Uterus (tissue), 4 donors: ENCODE measurements around the gene METTL17. TPM values are rescaled to one million over a fixed set of nuclear protein-coding genes. Genes with fewer than 3 reads are reported as not detected.
"Not testable (repeated sequence)": the region's sequence is repeated elsewhere in the genome, so short reads cannot be mapped to it uniquely, and the experiment has no call there.

Source experiments
- DNase-seq, 2 donors: peaks; one replicate each; pipeline ENCODE4 v3.0.0-alpha.2; 2019 to 2020
- H3K27ac ChIP-seq, 2 donors: fragments of 200-600 bp; sonication (generic); 1 replicate in 1 of 2; 2 replicates in 1 of 2; pipeline ENCODE4 v1.5.1; 2016 to 2018
- H3K27me3 ChIP-seq, 2 donors: fragments of 200-600 bp; sonication (generic); one replicate each; pipeline ENCODE4 v1.5.1; 2018 to 2019; ENCODE audit warnings: control low read depth in 1 of 2
- H3K36me3 ChIP-seq, 2 donors: fragments of 200-600 bp; sonication (generic); one replicate each; pipeline ENCODE4 v1.5.1; 2019; ENCODE audit warnings: control low read depth in 1 of 2
- H3K4me1 ChIP-seq, 2 donors: fragments of 200-600 bp; sonication (generic); one replicate each; pipeline ENCODE4 v1.5.1; 2018 to 2019; ENCODE audit warnings: control low read depth in 1 of 2
- H3K4me3 ChIP-seq, 2 donors: fragments of 200-600 bp; sonication (generic); 1 replicate in 1 of 2; 2 replicates in 1 of 2; pipeline ENCODE4 v1.5.1; 2018 to 2019; ENCODE audit warnings: mild to moderate bottlenecking in 1 of 2
- H3K9me3 ChIP-seq, 2 donors: fragments of 200-600 bp; sonication (generic); one replicate each; pipeline ENCODE4 v1.5.1; 2019; ENCODE audit warnings: control low read depth in 1 of 2
- CTCF ChIP-seq, 4 experiments: fragments of 200-600 bp in 2 of 4; fragments of 450-650 bp in 2 of 4; sonication (generic) in 2 of 4; IDR thresholded peaks; one replicate each; pipeline ENCODE4 v1.5.1; 2016 to 2019; ENCODE audit warnings: antibody characterized with exemption in 4 of 4, mild to moderate bottlenecking in 2 of 4, moderate library complexity in 1 of 4
- POLR2A ChIP-seq, 2 donors: fragments of 450-650 bp; IDR thresholded peaks; one replicate each; pipeline ENCODE4 v1.6.1; 2016; ENCODE audit warnings: antibody characterized with exemption in 2 of 2, mild to moderate bottlenecking in 1 of 2, moderate library complexity in 1 of 2
- intact Hi-C: fragments of 100-400 bp; cut with DNase I; formaldehyde crosslinking; loops from one replicate; pipeline ENCODE4 v1.15.1; 2023; ENCODE audit warnings: low total_unique reads
- total RNA-seq, 4 donors: library from RNA; depleted of rRNA in 3 of 4; stranded (reverse); fragments of >200 nt in 3 of 4; gene quantifications; one replicate each; pipeline versions ENCODE4 v1.1.0 to v1.2.4, GENCODE V29; 2014 to 2023
- donor health status: DM: yes; HTN: yes; CAD: no.

Gene METTL17
- total RNA-seq, 4 donors from 2014 or later, result 46.6 to 73.5 (median 65.9) TPM

- intact Hi-C loops, result no loop called here
- Histone ChIP-seq H3K4me1 (no peaks in the 10 kb centered on the region), H3K27ac (no peak overlapping the region), H3K9me3 (no peaks in the 10 kb centered on the region), H3K27me3 (no peaks in the 10 kb centered on the region), H3K36me3 (no peaks in the 10 kb centered on the region), H3K4me3 (no peak overlapping the region)
- no peak for DNase-seq
- TF ChIP-seq CTCF (IDR thresholded peaks at IDR 0.05) (no peak), POLR2A (IDR thresholded peaks at IDR 0.05) (no peak)
These were observed 14.1 kb downstream of the METTL17 start for GRCh38 chr14:21003788-21004346.

GRCh38 chr14:21009721-21010120 is 19.9 kb downstream of the METTL17 start:
- H3K4me1 ChIP-seq, H3K27me3 ChIP-seq, H3K36me3 ChIP-seq, DNase-seq, intact Hi-C loops, H3K4me3 ChIP-seq, H3K9me3 ChIP-seq, H3K27ac ChIP-seq: not testable (repeated sequence)

- no peak for DNase-seq
- TF ChIP-seq POLR2A (IDR thresholded peaks at IDR 0.05), result no peak
- TF ChIP-seq CTCF (IDR thresholded peaks at IDR 0.05), result no peak
- Histone ChIP-seq H3K27me3 (no peaks in the 10 kb centered on the region), H3K36me3 (no peaks in the 10 kb centered on the region), H3K4me1 (peaks cover 3 to 4% of the 10 kb centered on the region in 2 donors), H3K27ac (no peak overlapping the region), H3K4me3 (no peak overlapping the region), H3K9me3 (no peaks in the 10 kb centered on the region)
- intact Hi-C loops, result no loop called here
These were observed 21.4 kb downstream of the METTL17 start for GRCh38 chr14:21011136-21011535.

- H3K36me3 ChIP-seq, result no peaks in the 10 kb centered on the region
- intact Hi-C loops, result no loop called here
- H3K27me3 ChIP-seq, result no peaks in the 10 kb centered on the region
- H3K9me3 ChIP-seq, result no peaks in the 10 kb centered on the region
- TF ChIP-seq CTCF (IDR thresholded peaks at IDR 0.05) (peak; percentile 96 to 98 (median 97)), POLR2A (IDR thresholded peaks at IDR 0.05) (no peak)
- H3K27ac ChIP-seq, result peak overlapping the region; percentile 41 to 61
- H3K4me3 ChIP-seq, result no peak overlapping the region
- DNase-seq, result peak; percentile 85 to 91
- H3K4me1 ChIP-seq, result peaks cover 3 to 4% of the 10 kb centered on the region in 2 donors
These were observed 25.0 kb downstream of the METTL17 start for GRCh38 chr14:21014761-21015190.

- H3K27ac ChIP-seq, result peak overlapping the region; percentile 6 to 61
- intact Hi-C loops, result no loop called here
- no peaks in the 10 kb centered on the region for H3K27me3 ChIP-seq
- no peaks in the 10 kb centered on the region for H3K9me3 ChIP-seq
- TF ChIP-seq CTCF (IDR thresholded peaks at IDR 0.05), result no peak
- no peak for TF ChIP-seq POLR2A (IDR thresholded peaks at IDR 0.05)
- H3K4me1 ChIP-seq, result peaks cover 3 to 4% of the 10 kb centered on the region in 2 donors
- H3K36me3 ChIP-seq, result no peaks in the 10 kb centered on the region
- DNase-seq, result no peak
- H3K4me3 ChIP-seq, result no peak overlapping the region
These were observed 25.5 kb downstream of the METTL17 start for GRCh38 chr14:21015312-21015711.
